ENCODE measurements around the gene GATB. TPM values are rescaled to one million over a fixed set of nuclear protein-coding genes. Genes with fewer than 3 reads are reported as not detected.

The GATB gene
- total and polyA plus RNA-seq, 2 donors (not counting 1 experiment from before 2014, with no cell fraction given): 18.7 to 20.8 TPM

GRCh38 chr4:151659601-151660364 is 101.0 kb downstream of the GATB start:
- Histone ChIP-seq H3K79me2 (ENCODE audit: control insufficient read depth, insufficient read depth, low read length) (no peaks in the 10 kb centered on the region), H4K20me1 (ENCODE audit: control insufficient read depth, extremely low read depth, insufficient read depth, low read length) (no peaks in the 10 kb centered on the region), H3K9ac (ENCODE audit: insufficient read depth, low read length) (no peak overlapping the region), H3K36me3 (ENCODE audit: control insufficient read depth, insufficient read depth, low read length) (no peaks in the 10 kb centered on the region), H3K9me3 (ENCODE audit: control insufficient read depth, insufficient read depth, low read depth, low read length) (no peaks in the 10 kb centered on the region), H3K27me3 (ENCODE audit: control insufficient read depth, insufficient read depth, low read length) (no peaks in the 10 kb centered on the region), H3K4me1 (ENCODE audit: control insufficient read depth, extremely low read depth, insufficient read depth, low read length) (no peaks in the 10 kb centered on the region), H2AFZ (ENCODE audit: low read length) (no peak overlapping the region), H3K4me3 (replicated peaks in 1 of 4; ENCODE audit: control extremely low read depth in 1 of 4, insufficient read depth in 1 of 4, low read depth in 3 of 4, low read length in 4 of 4) (no peak overlapping the region), H3K4me2 (ENCODE audit: extremely low read depth, insufficient read depth, low read length) (no peak overlapping the region), H3K27ac (ENCODE audit: insufficient read depth, low read length) (no peak overlapping the region)
- TF ChIP-seq EZH2 (IDR thresholded peaks at IDR 0.05; ENCODE audit: low read length, missing control alignments): no peak
- no peak for TF ChIP-seq CTCF (conservative IDR thresholded peaks at IDR 0.05 in 1 of 2, IDR thresholded peaks at IDR 0.05 in 1 of 2; ENCODE audit: low read depth in 1 of 2, low read length in 2 of 2)
- DNase-seq (ENCODE audit: low read depth in 2 of 2): peak in 1 of 2 donors; percentile 40

- H3K9ac ChIP-seq (ENCODE audit: insufficient read depth, low read length): no peak overlapping the region
- no peak overlapping the region for H3K4me2 ChIP-seq (ENCODE audit: extremely low read depth, insufficient read depth, low read length)
- H3K79me2 ChIP-seq (ENCODE audit: control insufficient read depth, insufficient read depth, low read length): no peaks in the 10 kb centered on the region
- DNase-seq (ENCODE audit: low read depth in 2 of 2): peak; percentile 34 to 61
- no peak overlapping the region for H3K4me3 ChIP-seq (replicated peaks in 1 of 4; ENCODE audit: control extremely low read depth in 1 of 4, insufficient read depth in 1 of 4, low read depth in 3 of 4, low read length in 4 of 4)
- no peaks in the 10 kb centered on the region for H3K9me3 ChIP-seq (ENCODE audit: control insufficient read depth, insufficient read depth, low read depth, low read length)
- no peaks in the 10 kb centered on the region for H4K20me1 ChIP-seq (ENCODE audit: control insufficient read depth, extremely low read depth, insufficient read depth, low read length)
- H3K36me3 ChIP-seq (ENCODE audit: control insufficient read depth, insufficient read depth, low read length): no peaks in the 10 kb centered on the region
- no peak overlapping the region for H2AFZ ChIP-seq (ENCODE audit: low read length)
- no peak overlapping the region for H3K27ac ChIP-seq (ENCODE audit: insufficient read depth, low read length)
- no peak for TF ChIP-seq EZH2 (IDR thresholded peaks at IDR 0.05; ENCODE audit: low read length, missing control alignments)
- TF ChIP-seq CTCF (conservative IDR thresholded peaks at IDR 0.05 in 1 of 2, IDR thresholded peaks at IDR 0.05 in 1 of 2; ENCODE audit: low read depth in 1 of 2, low read length in 2 of 2): no peak
- H3K27me3 ChIP-seq (ENCODE audit: control insufficient read depth, insufficient read depth, low read length): no peaks in the 10 kb centered on the region
- no peaks in the 10 kb centered on the region for H3K4me1 ChIP-seq (ENCODE audit: control insufficient read depth, extremely low read depth, insufficient read depth, low read length)
Measured at GRCh38 chr4:151658959-151659600, 101.7 kb downstream of the GATB start.

GRCh38 chr4:151657896-151658295 is 102.9 kb downstream of the GATB start:
- Histone ChIP-seq H3K9ac (ENCODE audit: insufficient read depth, low read length) (no peak overlapping the region), H3K79me2 (ENCODE audit: control insufficient read depth, insufficient read depth, low read length) (no peaks in the 10 kb centered on the region), H3K36me3 (ENCODE audit: control insufficient read depth, insufficient read depth, low read length) (no peaks in the 10 kb centered on the region), H3K27ac (ENCODE audit: insufficient read depth, low read length) (no peak overlapping the region), H3K4me3 (replicated peaks in 1 of 4; ENCODE audit: control extremely low read depth in 1 of 4, insufficient read depth in 1 of 4, low read depth in 3 of 4, low read length in 4 of 4) (no peak overlapping the region), H3K4me2 (ENCODE audit: extremely low read depth, insufficient read depth, low read length) (no peak overlapping the region), H3K4me1 (ENCODE audit: control insufficient read depth, extremely low read depth, insufficient read depth, low read length) (no peaks in the 10 kb centered on the region), H3K9me3 (ENCODE audit: control insufficient read depth, insufficient read depth, low read depth, low read length) (no peaks in the 10 kb centered on the region), H3K27me3 (ENCODE audit: control insufficient read depth, insufficient read depth, low read length) (no peaks in the 10 kb centered on the region), H2AFZ (ENCODE audit: low read length) (no peak overlapping the region), H4K20me1 (ENCODE audit: control insufficient read depth, extremely low read depth, insufficient read depth, low read length) (no peaks in the 10 kb centered on the region)
- no peak for DNase-seq (ENCODE audit: low read depth in 2 of 2)
- TF ChIP-seq CTCF (conservative IDR thresholded peaks at IDR 0.05 in 1 of 2, IDR thresholded peaks at IDR 0.05 in 1 of 2; ENCODE audit: low read depth in 1 of 2, low read length in 2 of 2): no peak
- no peak for TF ChIP-seq EZH2 (IDR thresholded peaks at IDR 0.05; ENCODE audit: low read length, missing control alignments)

All from fibroblast of lung (primary cell).